GM21381 (cell line): ENCODE results near the gene ATP11C.
"Not testable (repeated sequence)": the region's sequence is repeated elsewhere in the genome, so short reads cannot be mapped to it uniquely, and the experiment has no call there.

ENCODE experiments used
- ATAC-seq: cut with Tn5 transposase; IDR thresholded peaks from one replicate; pipeline ENCODE4 v1.9.1; 2021; ENCODE audit warnings: mild to moderate bottlenecking, moderate library complexity; ENCODE audit not compliant: unreplicated experiment

ATP11C gene

GRCh38 chrX:139864640-139865039, 68.2 kb downstream of the ATP11C start:
- ATAC-seq = no peak

- ATAC-seq = no peak
Measured at GRCh38 chrX:139862208-139862607, 70.6 kb downstream of the ATP11C start.

GRCh38 chrX:139856826-139857225, 76.0 kb downstream of the ATP11C start:
- not testable (repeated sequence) for ATAC-seq

GRCh38 chrX:139851730-139852129, 81.1 kb downstream of the ATP11C start:
- ATAC-seq = no peak

- no peak for ATAC-seq
Measured at GRCh38 chrX:139850968-139851367, 81.9 kb downstream of the ATP11C start.

GRCh38 chrX:139844884-139845283, 88.0 kb downstream of the ATP11C start:
- no peak for ATAC-seq

GRCh38 chrX:139844163-139844562, 88.7 kb downstream of the ATP11C start:
- peak; percentile 66 for ATAC-seq

- ATAC-seq = no peak
Measured at GRCh38 chrX:139842326-139843185, 90.3 kb downstream of the ATP11C start.

- not testable (repeated sequence) for ATAC-seq
Measured at GRCh38 chrX:139836335-139836734, 96.5 kb downstream of the ATP11C start.

- no peak for ATAC-seq
Measured at GRCh38 chrX:139834879-139835278, 98.0 kb downstream of the ATP11C start.

- ATAC-seq = no peak
Measured at GRCh38 chrX:139832718-139833309, 100.0 kb downstream of the ATP11C start.

- peak; percentile 77 for ATAC-seq
Measured at GRCh38 chrX:139831675-139832456, 101.0 kb downstream of the ATP11C start.

- ATAC-seq = no peak
Measured at GRCh38 chrX:139831017-139831416, 101.8 kb downstream of the ATP11C start.

GRCh38 chrX:139828830-139829229, 104.0 kb downstream of the ATP11C start:
- ATAC-seq = no peak

- ATAC-seq = no peak
Measured at GRCh38 chrX:139828033-139828432, 104.8 kb downstream of the ATP11C start.

GRCh38 chrX:139826065-139827044, 106.5 kb downstream of the ATP11C start:
- no peak for ATAC-seq

GRCh38 chrX:139825618-139826017, 107.2 kb downstream of the ATP11C start:
- ATAC-seq = no peak

GRCh38 chrX:139823806-139824205, 109.0 kb downstream of the ATP11C start:
- ATAC-seq = no peak

- ATAC-seq = no peak
Measured at GRCh38 chrX:139820358-139820984, 112.4 kb downstream of the ATP11C start.

- no peak for ATAC-seq
Measured at GRCh38 chrX:139816204-139816603, 116.6 kb downstream of the ATP11C start.
